ENCODE results near the gene PRDM4.

GRCh38 chr12:107788690-107789458 is 27.9 kb upstream of the PRDM4 start:
- TF ChIP-seq CTCF (IDR thresholded peaks at IDR 0.05) (no peak), EP300 (IDR thresholded peaks at IDR 0.05) (no peak), POLR2AphosphoS5 (IDR thresholded peaks at IDR 0.05) (no peak), POLR2A (IDR thresholded peaks at IDR 0.05) (no peak)
